HG03520 (cell line): ENCODE measurements around the gene OPRD1.

ENCODE experiments used
- ATAC-seq: cut with Tn5 transposase; IDR thresholded peaks from one replicate; pipeline ENCODE4 v1.9.1; 2021; ENCODE audit warnings: mild to moderate bottlenecking, moderate library complexity; ENCODE audit not compliant: unreplicated experiment

The OPRD1 gene

DNA sequence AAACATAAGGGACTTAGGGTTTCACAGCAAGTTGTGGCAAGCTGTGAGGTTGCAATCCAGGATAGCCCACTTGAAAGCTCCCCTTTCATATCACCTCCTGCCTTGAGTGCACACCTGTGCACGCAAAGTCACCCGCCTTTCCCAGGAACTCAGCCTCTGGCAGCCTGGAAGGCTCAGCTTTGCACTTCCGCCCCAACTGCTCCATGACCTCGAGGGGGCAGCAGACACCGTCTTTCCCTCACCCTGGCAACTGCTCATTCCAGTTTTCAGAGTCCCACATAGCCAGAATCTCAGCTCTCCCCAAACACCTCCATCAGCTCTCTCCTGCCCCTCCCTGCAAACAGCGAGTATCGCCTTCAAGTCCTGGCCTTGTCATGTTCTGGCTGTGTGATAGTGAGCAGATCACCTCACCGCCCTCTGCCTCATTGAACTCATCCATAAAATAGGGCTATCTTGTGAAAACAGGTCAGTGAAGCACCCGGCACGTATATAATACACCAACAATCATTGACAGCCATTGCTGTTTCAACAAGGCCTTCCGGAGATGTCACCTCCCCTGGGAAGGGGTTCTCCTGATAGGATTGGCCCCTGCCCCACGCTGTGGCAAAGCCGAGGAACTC is 70.1 kb downstream of the OPRD1 start:
- no peak for ATAC-seq

DNA sequence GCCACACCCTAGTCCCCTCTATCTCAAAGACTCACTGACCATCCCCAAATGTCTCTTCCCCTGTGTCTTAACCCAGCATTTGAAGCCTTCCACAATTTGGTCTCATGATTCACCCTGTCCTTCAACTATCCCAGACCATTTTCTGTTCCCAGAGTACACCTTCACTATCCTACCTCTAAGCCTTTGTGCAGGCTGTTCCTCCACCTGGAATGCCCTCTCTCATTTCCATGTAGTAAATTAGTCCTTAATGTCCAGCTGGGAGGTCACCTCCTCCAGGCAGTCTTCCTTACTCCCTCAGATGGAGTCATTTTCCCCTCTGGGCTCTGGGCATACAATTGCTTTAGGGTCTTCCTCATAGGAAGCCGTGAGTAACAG is 71.3 kb downstream of the OPRD1 start:
- ATAC-seq = no peak

DNA sequence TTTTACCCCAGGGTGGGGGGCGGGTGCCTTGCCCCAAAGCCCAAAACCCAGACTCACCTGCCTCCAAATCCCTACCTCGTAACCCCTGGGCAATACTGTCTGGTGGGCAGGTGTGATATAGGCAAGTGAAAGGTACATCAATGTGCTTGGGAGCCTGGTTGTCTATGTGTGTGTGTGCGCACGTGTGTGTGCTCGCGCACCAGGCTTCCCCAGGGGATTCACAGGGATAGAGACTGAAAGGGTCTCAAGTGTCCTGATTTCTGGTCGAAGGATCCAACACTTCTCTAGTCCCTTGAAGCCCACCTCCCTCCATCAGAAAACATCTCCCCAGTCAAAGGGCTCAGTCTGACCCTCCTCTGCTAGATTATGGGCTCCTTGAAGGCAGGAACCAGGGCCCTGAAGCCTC is 73.5 kb downstream of the OPRD1 start:
- ATAC-seq = no peak

DNA sequence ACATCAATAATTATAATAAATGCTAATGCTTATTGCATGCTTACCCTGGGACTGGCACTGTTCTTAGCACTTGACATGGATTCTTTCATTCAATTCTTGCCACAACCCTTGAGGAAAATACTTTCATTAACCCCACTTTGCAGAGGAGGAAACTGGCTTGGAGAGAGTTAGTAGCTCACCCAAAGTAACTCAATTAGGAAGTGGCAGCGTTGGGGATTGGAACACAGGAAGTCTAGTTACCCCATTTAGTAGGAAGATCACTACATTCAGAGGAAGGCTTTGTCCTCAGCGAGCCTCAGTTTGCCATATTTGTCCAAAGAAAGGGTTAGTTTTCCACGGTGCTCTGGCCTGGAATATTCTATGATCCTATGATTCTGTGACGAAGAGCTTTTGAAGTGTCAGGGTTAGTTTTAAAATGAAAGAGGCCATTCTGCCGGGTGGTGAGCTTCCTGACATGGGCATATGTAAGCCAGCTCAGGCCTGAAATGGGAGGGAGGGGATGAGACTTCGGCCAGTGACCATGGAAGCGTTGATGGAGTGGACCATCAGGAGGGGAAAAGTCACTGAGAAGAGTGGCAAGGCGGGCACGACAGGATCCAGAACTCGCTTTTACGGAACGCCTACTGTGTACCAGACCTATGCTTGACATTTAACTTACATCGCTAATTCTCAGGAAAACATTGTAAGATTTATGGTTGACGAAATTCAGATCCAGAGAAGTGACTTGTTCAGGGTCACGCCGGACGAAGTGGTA is 74.2 kb downstream of the OPRD1 start:
- ATAC-seq = no peak

DNA sequence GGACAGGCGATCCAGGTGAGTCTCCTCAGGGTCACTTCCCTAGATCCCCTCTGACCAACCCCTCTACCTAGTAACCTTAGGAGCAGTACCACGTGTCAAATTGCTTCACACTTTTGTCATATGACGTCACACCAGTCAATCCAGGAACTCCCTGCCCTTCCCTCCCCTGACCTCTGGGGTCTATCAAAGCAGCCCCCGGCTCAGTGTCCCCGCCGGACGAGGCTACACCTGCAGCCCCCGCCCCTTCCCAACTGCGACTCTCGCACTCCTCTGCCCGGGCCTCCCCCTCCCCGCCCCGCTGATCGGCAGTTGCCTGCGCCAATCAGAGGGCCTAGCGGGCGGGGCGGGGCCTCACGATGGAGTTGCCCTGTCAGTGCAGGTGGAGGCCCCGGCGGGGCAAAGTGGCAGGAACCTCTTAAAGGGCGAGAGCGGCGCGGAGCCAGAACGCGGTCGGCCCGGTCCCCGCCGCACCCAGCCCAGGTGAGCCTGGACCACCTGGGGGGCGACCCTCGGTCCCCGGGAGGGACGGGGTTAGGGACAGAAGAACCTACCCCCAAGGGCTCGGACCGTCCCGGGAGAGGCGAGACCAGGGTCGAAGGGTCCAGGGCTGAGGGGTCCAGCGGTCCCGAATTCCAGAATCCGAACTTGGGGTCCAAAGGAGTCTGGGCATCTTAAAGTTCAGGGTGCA is 74.9 kb downstream of the OPRD1 start:
- no peak for ATAC-seq

DNA sequence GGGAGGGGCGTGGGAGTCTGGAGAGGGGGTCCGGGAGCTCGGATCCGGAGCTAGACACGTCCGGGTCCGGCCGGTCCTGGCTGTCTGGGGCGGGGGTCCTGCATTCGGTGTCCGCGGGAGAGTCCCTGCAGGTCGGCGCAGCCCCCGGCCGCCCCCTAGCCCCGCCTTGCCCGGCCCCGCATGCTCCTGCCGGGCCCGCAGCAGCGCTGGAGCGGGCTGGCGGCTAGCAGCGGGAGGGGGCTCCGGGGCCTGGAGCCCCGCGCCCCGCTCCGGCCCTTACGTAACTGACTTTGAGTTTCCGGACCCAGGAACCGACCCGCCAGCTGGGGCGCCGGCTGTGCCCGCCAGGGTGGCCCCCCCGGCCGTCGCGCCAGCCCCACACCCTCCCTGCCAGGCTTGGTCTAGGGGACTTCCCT is 75.5 kb downstream of the OPRD1 start:
- ATAC-seq = no peak

DNA sequence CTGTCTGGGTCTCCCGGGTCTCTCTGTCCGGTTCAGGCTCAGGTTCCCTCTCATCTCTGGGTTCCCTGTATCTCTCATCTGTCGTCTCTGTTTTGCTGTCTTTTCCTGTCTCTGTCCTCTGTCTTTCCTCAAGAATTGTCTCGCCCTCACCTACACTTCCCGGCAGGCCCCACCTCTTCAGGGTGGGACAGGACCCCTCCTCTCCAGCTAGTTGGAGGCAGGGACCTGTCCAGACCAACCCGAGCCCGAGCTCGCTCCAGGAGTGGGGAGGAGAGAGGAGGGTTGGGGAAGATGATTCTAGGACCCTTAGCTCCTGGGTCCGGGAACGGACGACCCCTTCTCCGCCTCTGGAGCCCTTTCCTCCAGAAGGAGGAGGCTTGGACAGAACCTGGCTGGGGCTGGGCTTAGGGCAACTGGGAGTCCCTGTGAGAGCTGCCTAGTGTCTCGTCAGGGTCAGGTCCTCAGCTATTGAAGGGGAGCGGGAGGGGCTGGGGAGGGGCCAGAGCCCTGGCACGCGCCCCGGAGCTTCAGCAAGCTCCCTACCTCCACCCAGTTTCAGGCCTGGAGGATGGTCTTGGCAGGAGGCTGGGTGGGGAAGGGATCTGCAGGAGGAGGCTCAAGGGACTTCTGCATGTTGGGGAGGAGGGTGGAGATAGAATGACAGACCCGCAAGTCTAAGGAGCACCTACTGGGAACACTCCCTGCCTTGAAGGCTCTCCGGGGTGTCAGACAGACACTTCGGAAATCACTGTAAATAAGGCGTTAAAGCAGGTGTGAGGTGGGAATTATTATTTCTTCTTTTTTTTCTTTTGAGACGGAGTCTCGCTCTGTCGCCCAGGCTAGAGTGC is 76.1 kb downstream of the OPRD1 start:
- ATAC-seq = no peak

DNA sequence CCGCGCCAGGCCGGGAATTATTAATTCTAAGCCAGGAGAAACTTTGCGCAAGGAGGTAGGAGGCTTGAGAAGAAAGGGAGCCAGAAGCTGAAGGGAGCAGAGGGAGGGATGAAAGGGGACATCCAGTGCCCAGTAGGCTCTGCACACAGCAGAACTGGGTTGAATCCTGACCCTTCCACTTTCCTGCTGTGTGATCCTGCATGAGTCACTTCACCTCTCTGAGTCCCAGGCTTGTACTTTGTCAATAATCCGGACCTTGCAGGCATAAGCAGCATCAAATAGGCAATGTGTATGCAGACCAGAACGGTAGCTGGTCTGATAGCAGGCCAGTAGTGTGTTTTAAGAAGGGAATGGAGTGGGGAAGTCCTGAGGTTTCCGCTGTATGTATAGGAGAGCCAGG is 76.9 kb downstream of the OPRD1 start:
- no peak for ATAC-seq

DNA sequence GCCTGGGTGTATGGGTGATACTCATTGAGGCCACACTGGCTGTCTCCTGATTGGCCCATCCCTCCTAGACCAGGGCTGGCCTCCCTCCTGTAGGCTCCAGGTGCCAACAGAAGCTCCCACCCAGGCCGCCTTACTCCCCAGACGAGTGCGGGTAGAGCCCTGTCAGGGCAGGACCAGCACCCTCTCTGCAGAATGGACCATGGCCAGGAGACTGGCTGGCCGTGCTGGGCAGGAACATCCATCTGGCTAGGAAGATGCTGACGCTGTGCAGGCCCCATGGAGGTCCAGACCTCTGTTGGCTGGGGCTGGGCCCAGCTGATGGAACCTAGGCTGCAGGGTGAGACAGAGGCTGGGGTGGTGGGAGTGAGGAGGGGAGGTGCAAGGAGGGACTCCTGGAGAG is 77.4 kb downstream of the OPRD1 start:
- no peak for ATAC-seq

DNA sequence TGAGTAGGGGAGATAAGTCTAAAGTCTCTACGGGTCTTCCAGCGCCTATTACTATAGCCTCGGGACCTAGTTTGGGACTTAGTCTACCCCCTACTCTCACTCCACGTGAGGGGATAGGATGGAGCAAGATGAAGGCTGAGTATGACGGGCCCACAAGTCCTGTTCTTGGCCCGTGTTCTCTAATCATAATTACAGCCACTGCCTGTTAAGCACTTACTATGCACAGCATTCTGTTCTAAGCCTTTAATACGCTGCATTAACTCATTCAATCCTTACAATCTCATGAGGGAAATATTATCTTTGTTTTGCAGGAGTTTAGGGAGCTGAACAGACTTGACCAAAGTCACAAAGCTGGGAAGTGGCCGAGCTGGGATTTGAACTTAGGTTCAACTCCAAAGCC is 78.5 kb downstream of the OPRD1 start:
- ATAC-seq = no peak

DNA sequence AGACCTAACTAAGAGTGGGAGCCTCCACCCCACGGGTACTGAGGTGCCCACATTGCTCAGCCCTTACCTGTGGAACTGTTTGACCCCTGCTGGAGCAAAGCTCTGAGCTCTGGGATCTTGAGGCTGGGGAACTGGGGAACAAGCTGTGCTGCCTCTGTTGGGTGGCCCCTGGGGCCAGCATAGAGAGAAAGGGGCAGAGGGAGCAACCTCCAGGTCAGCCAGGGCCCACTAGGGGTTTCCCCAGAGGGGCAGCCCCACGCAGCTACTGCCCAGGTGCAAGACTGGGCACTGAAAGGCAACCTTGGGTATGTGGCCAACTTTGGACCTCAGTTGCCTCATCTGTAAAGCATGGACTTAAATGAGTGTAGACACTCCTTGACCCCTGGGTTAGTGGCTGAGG is 78.9 kb downstream of the OPRD1 start:
- ATAC-seq = no peak

DNA sequence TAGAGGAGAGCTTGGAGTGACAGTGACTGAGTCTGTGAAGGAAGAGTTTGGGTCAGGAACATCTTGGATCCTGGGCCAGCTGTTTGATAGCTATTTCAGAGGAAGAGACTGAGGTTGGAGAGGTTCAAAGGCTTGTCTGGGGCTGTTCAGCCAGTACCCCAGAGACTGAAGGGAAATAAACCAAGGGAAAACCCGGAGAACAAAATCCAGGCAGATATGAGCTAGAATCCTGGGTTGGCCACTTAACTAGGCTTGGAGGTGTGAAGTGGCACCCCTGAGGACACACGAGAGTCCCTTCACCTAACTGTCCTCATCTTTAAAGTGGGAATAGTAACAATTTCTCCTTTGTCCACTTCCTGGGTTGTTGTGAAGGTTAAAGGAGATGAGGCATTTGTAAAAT is 79.3 kb downstream of the OPRD1 start:
- ATAC-seq = no peak

DNA sequence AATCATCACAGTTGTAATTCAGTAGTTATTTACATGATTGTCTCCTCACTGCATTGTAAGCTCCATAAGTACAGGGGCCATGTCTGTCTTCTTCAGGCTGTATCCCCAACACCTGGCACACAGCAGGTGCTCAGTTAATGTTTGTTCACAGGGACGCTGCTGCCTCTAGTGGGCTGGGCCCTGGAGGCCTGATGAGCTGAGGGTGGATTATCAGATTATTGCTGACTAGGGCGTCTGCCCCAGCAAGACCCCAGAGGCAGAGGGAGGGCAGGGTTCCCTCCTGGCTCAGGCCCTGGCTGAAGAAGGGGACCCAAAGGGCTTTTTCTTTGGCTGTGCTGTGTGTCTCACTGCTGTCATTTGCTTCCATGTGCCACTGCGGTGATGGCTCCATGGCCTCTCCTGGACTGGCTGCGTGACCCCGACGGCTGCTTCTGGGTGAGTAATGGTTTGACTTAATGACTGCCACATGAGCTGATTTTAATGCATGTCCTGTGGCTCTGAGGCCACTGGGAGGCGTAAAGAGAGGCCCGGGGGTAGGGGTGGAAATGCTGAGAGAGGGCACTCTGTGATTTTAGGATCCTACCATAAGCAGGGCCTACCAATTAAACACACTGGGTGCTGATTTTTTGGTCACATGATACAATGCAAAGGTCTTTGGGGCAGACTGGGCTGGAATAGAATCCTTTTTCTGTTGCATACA is 81.6 kb downstream of the OPRD1 start:
- no peak for ATAC-seq

DNA sequence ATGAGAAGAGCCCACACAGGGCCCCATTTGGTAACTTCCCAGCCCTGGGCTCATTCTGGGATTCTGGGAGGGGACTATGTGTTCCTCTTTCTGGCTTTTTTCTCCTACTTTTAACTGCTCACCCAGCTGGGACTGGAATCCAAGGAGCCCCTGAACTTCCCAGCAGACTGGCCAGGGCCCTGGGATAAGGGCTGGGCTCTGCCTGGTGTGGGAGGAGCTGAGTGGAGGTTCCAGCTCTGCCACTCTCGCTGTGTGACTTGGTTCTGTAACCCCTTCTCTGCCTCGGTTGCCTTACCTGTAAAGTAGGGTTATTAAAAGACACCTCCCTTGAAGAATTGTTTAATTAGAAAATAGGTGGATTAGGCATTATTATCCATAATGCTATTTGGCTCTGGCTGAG is 82.8 kb downstream of the OPRD1 start:
- ATAC-seq = no peak

DNA sequence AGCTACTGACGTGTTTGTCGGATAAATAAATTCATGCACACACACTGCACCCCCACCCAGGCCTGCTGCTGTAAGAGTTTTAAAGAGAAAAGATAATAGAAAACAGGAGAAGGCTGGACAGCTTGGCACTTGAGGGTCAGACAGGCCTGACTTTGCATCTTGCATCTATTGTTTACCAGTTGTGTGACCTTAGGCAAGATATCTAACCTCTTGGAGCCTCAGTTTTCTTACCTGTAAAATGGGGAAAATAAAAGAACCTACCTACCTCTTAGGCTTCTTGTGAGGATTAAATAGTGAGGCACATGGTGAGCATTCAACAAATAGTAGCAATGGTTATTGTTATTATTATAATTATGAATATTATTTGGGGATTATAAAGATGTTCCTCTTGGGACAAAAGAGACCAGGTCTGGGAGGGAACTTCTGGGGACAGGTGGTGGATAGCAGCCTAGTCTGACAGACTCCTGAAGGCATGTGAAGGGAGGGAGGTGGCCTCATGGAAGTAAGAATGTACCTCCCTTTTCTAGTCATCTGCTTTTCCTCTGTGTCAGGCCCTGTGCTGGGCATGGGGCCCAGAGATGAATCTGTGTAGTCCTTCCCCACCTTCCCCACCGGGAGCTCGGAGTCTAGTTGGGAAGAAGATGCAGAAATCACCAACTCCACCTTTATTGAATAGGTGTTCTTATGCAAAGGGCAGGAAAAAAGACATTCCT is 84.1 kb downstream of the OPRD1 start:
- no peak for ATAC-seq

DNA sequence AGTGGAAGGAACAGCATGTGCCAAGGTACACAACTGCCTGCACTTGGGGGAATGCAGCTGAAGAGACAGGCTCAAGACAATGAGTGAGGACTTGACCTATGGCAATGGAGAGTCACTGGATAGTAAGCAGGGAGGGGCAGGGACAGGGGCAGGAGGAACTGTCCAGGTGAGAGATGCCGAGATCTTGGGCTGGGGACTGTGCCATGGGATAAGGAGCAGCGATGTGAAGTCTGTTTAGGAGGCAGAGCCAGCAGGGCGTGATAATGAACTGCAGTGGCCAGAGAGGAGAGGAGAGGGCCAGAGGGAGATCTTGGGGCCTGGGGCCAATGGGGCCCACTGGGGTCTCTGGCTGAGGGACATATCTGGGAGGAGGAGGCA is 84.6 kb downstream of the OPRD1 start:
- ATAC-seq = no peak

DNA sequence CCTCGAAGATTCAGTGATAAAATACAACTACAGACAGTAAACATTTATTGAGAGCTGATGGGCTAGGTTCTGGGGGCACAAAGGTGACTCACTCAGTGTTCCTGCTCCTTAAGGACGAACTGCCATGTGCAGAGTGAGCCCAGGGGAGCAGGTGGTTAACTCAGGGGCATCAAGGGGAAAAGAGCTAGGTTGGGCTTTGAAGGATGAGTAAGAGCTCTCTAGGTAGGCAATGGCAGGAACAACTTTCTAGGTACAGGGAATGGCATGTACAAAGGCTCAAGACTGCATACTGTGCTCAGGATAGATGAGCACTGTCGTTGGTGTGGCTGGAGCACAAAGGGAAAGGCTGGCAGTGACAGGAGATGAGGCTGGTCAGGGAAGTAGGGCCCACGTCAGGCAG is 85.8 kb downstream of the OPRD1 start:
- ATAC-seq = no peak

DNA sequence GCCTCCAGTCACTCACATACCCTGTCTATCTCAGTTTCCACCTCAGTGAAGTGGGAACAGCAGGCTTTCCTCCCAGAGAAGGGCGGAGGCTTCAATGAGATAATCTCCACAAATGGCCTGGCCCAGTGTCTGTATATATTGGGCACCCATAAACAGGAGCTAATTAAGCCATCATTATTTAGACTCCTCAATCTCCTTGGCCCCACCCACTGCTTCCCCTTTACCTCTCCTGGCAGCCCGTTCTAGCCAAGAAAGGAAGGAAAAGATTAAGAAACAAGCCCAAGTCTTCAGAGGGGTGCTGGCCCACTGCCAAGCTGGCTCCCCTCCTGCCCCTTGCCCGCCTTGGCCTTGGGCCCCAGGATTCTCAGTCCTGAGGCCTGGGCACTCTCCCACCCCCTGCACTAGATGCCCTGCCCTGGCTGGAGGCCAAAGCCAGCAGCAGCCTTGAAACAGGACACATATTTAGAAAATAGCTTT is 86.5 kb downstream of the OPRD1 start:
- ATAC-seq = no peak

DNA sequence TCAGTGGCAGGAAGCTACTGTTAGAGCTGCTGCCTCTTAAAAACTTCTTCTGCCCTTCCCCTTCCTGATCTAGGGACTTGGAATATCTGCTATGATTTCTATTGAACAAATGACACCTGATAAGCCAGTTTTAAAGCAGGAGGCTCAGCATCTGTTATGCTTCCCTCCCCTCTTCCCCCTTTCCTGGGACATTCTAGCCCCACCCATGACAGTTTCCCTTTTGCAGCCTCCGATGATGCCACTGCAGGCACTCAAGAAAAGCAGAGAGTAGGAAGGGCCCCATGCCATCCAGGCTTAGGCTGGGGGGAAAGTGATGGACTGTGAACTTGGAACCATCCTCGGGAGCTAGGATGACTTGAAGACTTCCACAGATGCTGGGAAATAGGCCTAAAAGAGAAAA is 87.3 kb downstream of the OPRD1 start:
- no peak for ATAC-seq

DNA sequence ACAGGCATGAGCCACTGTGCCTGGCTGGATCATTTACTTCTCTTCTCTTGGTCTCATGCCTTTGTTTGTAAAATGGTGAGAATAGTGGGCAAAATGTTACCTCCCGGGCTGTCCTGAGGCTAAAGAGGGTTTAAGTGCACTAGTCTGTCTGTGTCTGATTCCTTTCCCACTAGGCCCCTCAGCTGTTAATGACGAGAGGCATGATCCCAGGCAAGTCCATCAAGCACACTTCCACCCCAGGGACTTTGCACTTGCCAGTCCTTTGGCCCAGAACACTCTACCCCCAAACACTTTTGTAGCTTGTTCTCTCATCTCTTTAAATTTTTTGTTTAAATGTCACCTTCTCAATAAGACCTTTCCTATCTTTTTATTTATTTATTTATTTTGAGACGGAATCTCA is 88.6 kb downstream of the OPRD1 start:
- no peak for ATAC-seq
